GOT3 (cell line): Measurements from ENCODE around the gene LTK.

Experiments
- DNase-seq: peaks from one replicate; lab custom pipeline; 2025; ENCODE audit warnings: mixed read lengths; lab: John Stamatoyannopoulos, UW

Gene LTK

GRCh38 chr15:41513506-41514227 is at the start of gene LTK:
Gene LTK, minus strand, starts transcription at chr15:41513827. Its CDS starts 118 bp downstream, at chr15:41513709.
- DNase-seq = no peak

GRCh38 chr15:41562784-41563198 is 49.2 kb upstream of the LTK start:
- DNase-seq = no peak

- no peak for DNase-seq
Measured at GRCh38 chr15:41562244-41562643, 48.6 kb upstream of the LTK start.

- DNase-seq = no peak
Measured at GRCh38 chr15:41561777-41562145, 48.1 kb upstream of the LTK start.

- no peak for DNase-seq
Measured at GRCh38 chr15:41561104-41561776, 47.6 kb upstream of the LTK start.

- DNase-seq = no peak
Measured at GRCh38 chr15:41560572-41560874, 46.9 kb upstream of the LTK start.

- DNase-seq = no peak
Measured at GRCh38 chr15:41559239-41559782, 45.7 kb upstream of the LTK start.

- no peak for DNase-seq
Measured at GRCh38 chr15:41558400-41559238, 45.0 kb upstream of the LTK start, which contains the start of gene TYRO3. Gene TYRO3, plus strand, starts transcription at chr15:41559212. Its CDS starts 46 bp downstream, at chr15:41559258.

GRCh38 chr15:41557673-41558399 is 44.2 kb upstream of the LTK start:
- DNase-seq = no peak

GRCh38 chr15:41556677-41557076 is 43.0 kb upstream of the LTK start:
- no peak for DNase-seq

- no peak for DNase-seq
Measured at GRCh38 chr15:41554915-41555314, 41.3 kb upstream of the LTK start.

GRCh38 chr15:41554343-41554742 is 40.7 kb upstream of the LTK start:
- no peak for DNase-seq

- no peak for DNase-seq
Measured at GRCh38 chr15:41553731-41554130, 40.1 kb upstream of the LTK start.

- no peak for DNase-seq
Measured at GRCh38 chr15:41550066-41550775, 36.6 kb upstream of the LTK start.

GRCh38 chr15:41546851-41547786 is 33.5 kb upstream of the LTK start:
- DNase-seq = no peak

- DNase-seq = no peak
Measured at GRCh38 chr15:41545218-41545617, 31.6 kb upstream of the LTK start.

- DNase-seq = no peak
Measured at GRCh38 chr15:41544650-41545015, 31.0 kb upstream of the LTK start.

GRCh38 chr15:41543521-41543870 is 29.9 kb upstream of the LTK start:
- DNase-seq = no peak

- no peak for DNase-seq
Measured at GRCh38 chr15:41536866-41537265, 23.2 kb upstream of the LTK start.

GRCh38 chr15:41535544-41535943 is 21.9 kb upstream of the LTK start:
- no peak for DNase-seq
